GM12801 (cell line): ENCODE results near the gene PPID.

Experiments used
- CTCF ChIP-seq: IDR thresholded peaks from one replicate; pipeline ENCODE4 v1.5.1; 2011; ENCODE audit warnings: control low read depth; ENCODE audit not compliant: insufficient read length; ENCODE audit errors: extremely low read depth

PPID gene

GRCh38 chr4:158754385-158755180 lies 31.4 kb upstream of the PPID start:
- no peak for TF ChIP-seq CTCF

GRCh38 chr4:158750379-158750778 lies 27.2 kb upstream of the PPID start:
- TF ChIP-seq CTCF, result no peak

- no peak for TF ChIP-seq CTCF
Observed at GRCh38 chr4:158741326-158742021, 18.3 kb upstream of the PPID start.

GRCh38 chr4:158739600-158739999 lies 16.4 kb upstream of the PPID start:
- TF ChIP-seq CTCF, result no peak

GRCh38 chr4:158738866-158739265 lies 15.7 kb upstream of the PPID start:
- no peak for TF ChIP-seq CTCF

GRCh38 chr4:158729716-158730559 lies 6.7 kb upstream of the PPID start:
- TF ChIP-seq CTCF, result peak; percentile 35

GRCh38 chr4:158728236-158728635 lies 5.0 kb upstream of the PPID start:
- TF ChIP-seq CTCF, result no peak
